OCI-LY7 (cell line): ENCODE measurements around the gene ZBTB20.

Experiments used
- CTCF ChIP-seq: fragments of 200-600 bp; sonication (generic); conservative IDR thresholded peaks from 2 replicates; pipeline ENCODE4 v1.5.1; 2014; ENCODE audit warnings: mild to moderate bottlenecking, antibody characterized with exemption, low read length, moderate library complexity, mixed read lengths
- EZH2phosphoT487 ChIP-seq: fragments of 200-600 bp; sonication (generic); IDR thresholded peaks from 2 replicates; pipeline ENCODE4 v1.6.1; 2018; ENCODE audit warnings: low read depth, borderline replicate concordance, mild to moderate bottlenecking, mixed run types, antibody characterized with exemption, low read length, moderate library complexity, mixed read lengths

- TF ChIP-seq CTCF (no peak), EZH2phosphoT487 (no peak)
Measured at GRCh38 chr3:114834175-114834940, 312.7 kb downstream of the ZBTB20 start.
